ENCODE measurements around the gene PLA2G4B.

PLA2G4B gene

GRCh38 chr15:41876689-41877088 is 38.0 kb downstream of the PLA2G4B start:
- Histone ChIP-seq H3K27ac (ENCODE audit: low read depth in 2 of 2, low read length in 2 of 2) (no peak overlapping the region), H3K27me3 (ENCODE audit: control insufficient read depth in 2 of 2, insufficient read depth in 2 of 2, low read length in 2 of 2) (peaks cover 4 to 9% of the 10 kb centered on the region in 2 donors), H3K4me1 (ENCODE audit: control insufficient read depth in 2 of 2, insufficient read depth in 2 of 2, low read length in 2 of 2) (no peaks in the 10 kb centered on the region), H3K9ac (ENCODE audit: low read depth in 1 of 2, low read length in 2 of 2) (no peak overlapping the region), H3K9me3 (ENCODE audit: control insufficient read depth in 2 of 2, low read length in 2 of 2) (no peaks in the 10 kb centered on the region), H3K36me3 (ENCODE audit: control insufficient read depth in 2 of 2, insufficient read depth in 2 of 2, low read length in 2 of 2) (no peaks in the 10 kb centered on the region), H3K4me3 (ENCODE audit: low read length in 2 of 2) (no peak overlapping the region)

GRCh38 chr15:41877631-41878354 is 39.1 kb downstream of the PLA2G4B start:
- Histone ChIP-seq H3K36me3 (ENCODE audit: control insufficient read depth in 2 of 2, insufficient read depth in 2 of 2, low read length in 2 of 2) (no peaks in the 10 kb centered on the region), H3K9ac (ENCODE audit: low read depth in 1 of 2, low read length in 2 of 2) (no peak overlapping the region), H3K9me3 (ENCODE audit: control insufficient read depth in 2 of 2, low read length in 2 of 2) (no peaks in the 10 kb centered on the region), H3K4me1 (ENCODE audit: control insufficient read depth in 2 of 2, insufficient read depth in 2 of 2, low read length in 2 of 2) (peaks cover 0 to 3% of the 10 kb centered on the region in 2 donors), H3K27me3 (ENCODE audit: control insufficient read depth in 2 of 2, insufficient read depth in 2 of 2, low read length in 2 of 2) (peaks cover 4 to 11% of the 10 kb centered on the region in 2 donors), H3K27ac (ENCODE audit: low read depth in 2 of 2, low read length in 2 of 2) (no peak overlapping the region), H3K4me3 (ENCODE audit: low read length in 2 of 2) (no peak overlapping the region)

DNA sequence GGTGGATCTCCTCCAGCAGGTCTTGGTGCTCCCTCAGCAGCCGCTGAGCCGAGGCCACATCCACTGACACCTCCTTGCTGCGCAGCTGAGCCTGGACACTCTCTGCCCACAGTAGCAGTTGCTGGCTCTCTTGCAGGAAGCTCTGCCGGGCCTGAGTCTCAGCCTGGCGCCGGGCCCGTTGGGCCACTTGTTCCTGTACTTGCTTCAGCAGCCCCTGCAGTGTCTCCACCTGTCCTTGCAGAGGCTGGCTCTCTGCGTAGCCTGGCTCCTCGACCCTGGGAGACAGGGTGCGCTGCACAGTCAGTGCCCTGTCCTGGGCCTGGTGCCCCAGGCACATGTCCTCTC is 39.7 kb downstream of the PLA2G4B start:
- Histone ChIP-seq H3K9me3 (ENCODE audit: control insufficient read depth in 2 of 2, low read length in 2 of 2) (no peaks in the 10 kb centered on the region), H3K4me1 (ENCODE audit: control insufficient read depth in 2 of 2, insufficient read depth in 2 of 2, low read length in 2 of 2) (peaks cover 0 to 3% of the 10 kb centered on the region in 2 donors), H3K27me3 (ENCODE audit: control insufficient read depth in 2 of 2, insufficient read depth in 2 of 2, low read length in 2 of 2) (peaks cover 4 to 11% of the 10 kb centered on the region in 2 donors), H3K9ac (ENCODE audit: low read depth in 1 of 2, low read length in 2 of 2) (no peak overlapping the region), H3K27ac (ENCODE audit: low read depth in 2 of 2, low read length in 2 of 2) (no peak overlapping the region), H3K36me3 (ENCODE audit: control insufficient read depth in 2 of 2, insufficient read depth in 2 of 2, low read length in 2 of 2) (no peaks in the 10 kb centered on the region), H3K4me3 (ENCODE audit: low read length in 2 of 2) (no peak overlapping the region)

- peaks cover 0 to 3% of the 10 kb centered on the region in 2 donors for H3K4me1 ChIP-seq (ENCODE audit: control insufficient read depth in 2 of 2, insufficient read depth in 2 of 2, low read length in 2 of 2)
Measured at GRCh38 chr15:41879321-41879845, 40.7 kb downstream of the PLA2G4B start.

DNA sequence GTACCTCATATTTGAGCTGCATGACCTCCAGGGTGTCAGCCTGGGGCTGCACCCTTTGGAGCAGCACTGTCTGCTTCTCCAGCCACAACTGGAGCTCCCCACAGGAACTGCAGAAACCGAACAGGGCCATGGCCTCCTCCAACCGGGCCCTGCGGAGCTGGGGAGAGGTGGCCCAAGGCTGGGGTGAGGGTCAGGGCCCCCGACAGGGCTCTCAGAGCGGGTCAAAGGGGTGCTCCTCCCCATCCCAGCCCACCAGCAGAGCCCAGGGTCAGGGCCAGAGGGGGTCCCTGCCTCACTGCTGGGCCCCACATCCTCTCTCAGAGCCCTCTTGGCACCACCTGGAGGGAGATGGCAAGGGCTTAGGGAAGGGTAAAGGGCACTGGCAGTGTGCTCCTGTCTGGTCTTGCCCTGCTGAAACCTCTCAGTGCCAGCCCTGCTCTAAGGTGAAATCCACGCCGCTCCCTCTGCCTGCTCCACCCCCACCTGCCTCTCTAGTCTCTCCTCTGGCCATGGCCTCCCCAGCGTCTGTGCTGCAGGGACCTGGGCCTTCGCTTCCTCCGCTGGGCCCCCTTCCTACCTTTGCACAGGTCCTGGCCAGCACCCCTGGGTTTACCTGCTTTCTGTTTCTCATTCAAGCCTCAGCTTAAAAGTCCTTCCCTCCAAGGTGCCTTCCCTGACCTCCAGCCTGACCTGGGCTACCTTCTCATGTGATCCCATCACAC is 41.7 kb downstream of the PLA2G4B start:
- Histone ChIP-seq H3K27me3 (ENCODE audit: control insufficient read depth in 2 of 2, insufficient read depth in 2 of 2, low read length in 2 of 2) (peaks cover 4 to 11% of the 10 kb centered on the region in 2 donors), H3K36me3 (ENCODE audit: control insufficient read depth in 2 of 2, insufficient read depth in 2 of 2, low read length in 2 of 2) (no peaks in the 10 kb centered on the region), H3K27ac (ENCODE audit: low read depth in 2 of 2, low read length in 2 of 2) (no peak overlapping the region), H3K9me3 (ENCODE audit: control insufficient read depth in 2 of 2, low read length in 2 of 2) (no peaks in the 10 kb centered on the region), H3K4me3 (ENCODE audit: low read length in 2 of 2) (no peak overlapping the region), H3K9ac (ENCODE audit: low read depth in 1 of 2, low read length in 2 of 2) (no peak overlapping the region), H3K4me1 (ENCODE audit: control insufficient read depth in 2 of 2, insufficient read depth in 2 of 2, low read length in 2 of 2) (peaks cover 0 to 3% of the 10 kb centered on the region in 2 donors)

More at GRCh38 chr15:41879321-41879845, 40.7 kb downstream of the PLA2G4B start:
- Histone ChIP-seq H3K27me3 (ENCODE audit: control insufficient read depth in 2 of 2, insufficient read depth in 2 of 2, low read length in 2 of 2) (peaks cover 4 to 11% of the 10 kb centered on the region in 2 donors), H3K4me3 (ENCODE audit: low read length in 2 of 2) (no peak overlapping the region), H3K27ac (ENCODE audit: low read depth in 2 of 2, low read length in 2 of 2) (no peak overlapping the region), H3K36me3 (ENCODE audit: control insufficient read depth in 2 of 2, insufficient read depth in 2 of 2, low read length in 2 of 2) (no peaks in the 10 kb centered on the region), H3K9ac (ENCODE audit: low read depth in 1 of 2, low read length in 2 of 2) (no peak overlapping the region), H3K9me3 (ENCODE audit: control insufficient read depth in 2 of 2, low read length in 2 of 2) (no peaks in the 10 kb centered on the region)

- Histone ChIP-seq H3K27ac (ENCODE audit: low read depth in 2 of 2, low read length in 2 of 2) (no peak overlapping the region), H3K4me3 (ENCODE audit: low read length in 2 of 2) (no peak overlapping the region), H3K9me3 (ENCODE audit: control insufficient read depth in 2 of 2, low read length in 2 of 2) (no peaks in the 10 kb centered on the region), H3K27me3 (ENCODE audit: control insufficient read depth in 2 of 2, insufficient read depth in 2 of 2, low read length in 2 of 2) (peaks cover 4 to 11% of the 10 kb centered on the region in 2 donors), H3K9ac (ENCODE audit: low read depth in 1 of 2, low read length in 2 of 2) (no peak overlapping the region), H3K36me3 (ENCODE audit: control insufficient read depth in 2 of 2, insufficient read depth in 2 of 2, low read length in 2 of 2) (no peaks in the 10 kb centered on the region), H3K4me1 (ENCODE audit: control insufficient read depth in 2 of 2, insufficient read depth in 2 of 2, low read length in 2 of 2) (peaks cover 0 to 3% of the 10 kb centered on the region in 2 donors)
Measured at GRCh38 chr15:41881086-41881485, 42.4 kb downstream of the PLA2G4B start.

GRCh38 chr15:41881550-41881919 is 42.9 kb downstream of the PLA2G4B start:
- Histone ChIP-seq H3K27ac (ENCODE audit: low read depth in 2 of 2, low read length in 2 of 2) (no peak overlapping the region), H3K4me3 (ENCODE audit: low read length in 2 of 2) (no peak overlapping the region), H3K9me3 (ENCODE audit: control insufficient read depth in 2 of 2, low read length in 2 of 2) (no peaks in the 10 kb centered on the region), H3K27me3 (ENCODE audit: control insufficient read depth in 2 of 2, insufficient read depth in 2 of 2, low read length in 2 of 2) (peaks cover 4 to 11% of the 10 kb centered on the region in 2 donors), H3K4me1 (ENCODE audit: control insufficient read depth in 2 of 2, insufficient read depth in 2 of 2, low read length in 2 of 2) (peaks cover 0 to 3% of the 10 kb centered on the region in 2 donors), H3K9ac (ENCODE audit: low read depth in 1 of 2, low read length in 2 of 2) (no peak overlapping the region), H3K36me3 (ENCODE audit: control insufficient read depth in 2 of 2, insufficient read depth in 2 of 2, low read length in 2 of 2) (no peaks in the 10 kb centered on the region)

GRCh38 chr15:41881920-41882688 is 43.5 kb downstream of the PLA2G4B start:
- Histone ChIP-seq H3K27me3 (ENCODE audit: control insufficient read depth in 2 of 2, insufficient read depth in 2 of 2, low read length in 2 of 2) (peaks cover 4 to 11% of the 10 kb centered on the region in 2 donors), H3K27ac (ENCODE audit: low read depth in 2 of 2, low read length in 2 of 2) (no peak overlapping the region), H3K9ac (ENCODE audit: low read depth in 1 of 2, low read length in 2 of 2) (no peak overlapping the region), H3K9me3 (ENCODE audit: control insufficient read depth in 2 of 2, low read length in 2 of 2) (no peaks in the 10 kb centered on the region), H3K4me1 (ENCODE audit: control insufficient read depth in 2 of 2, insufficient read depth in 2 of 2, low read length in 2 of 2) (peaks cover 0 to 3% of the 10 kb centered on the region in 2 donors), H3K36me3 (ENCODE audit: control insufficient read depth in 2 of 2, insufficient read depth in 2 of 2, low read length in 2 of 2) (no peaks in the 10 kb centered on the region), H3K4me3 (ENCODE audit: low read length in 2 of 2) (peak overlapping the region in 1 of 2 donors; percentile 20)

- H3K9ac ChIP-seq (ENCODE audit: low read depth in 1 of 2, low read length in 2 of 2) = no peak overlapping the region
- no peaks in the 10 kb centered on the region for H3K36me3 ChIP-seq (ENCODE audit: control insufficient read depth in 2 of 2, insufficient read depth in 2 of 2, low read length in 2 of 2)
- H3K27ac ChIP-seq (ENCODE audit: low read depth in 2 of 2, low read length in 2 of 2) = no peak overlapping the region
- peaks cover 4 to 11% of the 10 kb centered on the region in 2 donors for H3K27me3 ChIP-seq (ENCODE audit: control insufficient read depth in 2 of 2, insufficient read depth in 2 of 2, low read length in 2 of 2)
- no peaks in the 10 kb centered on the region for H3K9me3 ChIP-seq (ENCODE audit: control insufficient read depth in 2 of 2, low read length in 2 of 2)
- H3K4me3 ChIP-seq (ENCODE audit: low read length in 2 of 2) = peak overlapping the region in 1 of 2 donors; percentile 20
- peaks cover 0 to 3% of the 10 kb centered on the region in 2 donors for H3K4me1 ChIP-seq (ENCODE audit: control insufficient read depth in 2 of 2, insufficient read depth in 2 of 2, low read length in 2 of 2)
Measured at GRCh38 chr15:41882689-41883483, 44.2 kb downstream of the PLA2G4B start.
